Vagina (tissue), 2 donors: ENCODE data around the gene SIAH2. TPM values are rescaled to one million over a fixed set of nuclear protein-coding genes. Genes with fewer than 3 reads are reported as not detected.

Experiments used
- DNase-seq, 2 donors: peaks; one replicate each; pipeline ENCODE4 v3.0.0-alpha.2; 2017; ENCODE audit errors: extremely low spot score in 2 of 2
- H3K27ac ChIP-seq: fragments of 200-600 bp; sonication (generic); one replicate; pipeline ENCODE4 v1.5.1; 2019
- H3K27me3 ChIP-seq: fragments of 200-600 bp; sonication (generic); one replicate; pipeline ENCODE4 v1.5.1; 2019
- H3K36me3 ChIP-seq, 2 donors: fragments of 200-600 bp; sonication (generic); one replicate each; pipeline ENCODE4 v1.5.1; 2017 to 2019
- H3K4me1 ChIP-seq: fragments of 200-600 bp; sonication (generic); one replicate; pipeline ENCODE4 v1.5.1; 2019
- H3K4me3 ChIP-seq, 2 donors: fragments of 200-600 bp; sonication (generic); 1 replicate in 1 of 2; 2 replicates in 1 of 2; pipeline ENCODE4 v1.5.1; 2016 to 2019
- H3K9me3 ChIP-seq: fragments of 200-600 bp; sonication (generic); one replicate; pipeline ENCODE4 v1.5.1; 2019
- CTCF ChIP-seq, 3 experiments: fragments of 450-650 bp in 2 of 3; fragments of 200-600 bp in 1 of 3; sonication (generic) in 1 of 3; IDR thresholded peaks; one replicate each; pipeline ENCODE4 v1.5.1; 2017 to 2019; ENCODE audit warnings: antibody characterized with exemption in 3 of 3, mild to moderate bottlenecking in 2 of 3, moderate library complexity in 2 of 3
- POLR2A ChIP-seq, 2 donors: fragments of 450-650 bp; IDR thresholded peaks; one replicate each; pipeline ENCODE4 v1.6.1; 2017; ENCODE audit warnings: antibody characterized with exemption in 2 of 2, mild to moderate bottlenecking in 2 of 2, moderate library complexity in 2 of 2
- POLR2AphosphoS5 ChIP-seq, 2 donors: sonication (generic); formaldehyde crosslinking; IDR thresholded peaks; one replicate each; pipeline ENCODE4 v1.9.0; 2017; ENCODE audit warnings: antibody characterized with exemption in 2 of 2, mild to moderate bottlenecking in 2 of 2, low read depth in 1 of 2; ENCODE audit not compliant: insufficient read depth in 1 of 2
- intact Hi-C: fragments of 100-400 bp; cut with DNase I; formaldehyde crosslinking; loops from one replicate; pipeline ENCODE4 v1.15.1; 2023
- total RNA-seq: library from RNA; depleted of rRNA; stranded (reverse); fragments of >200 nt; gene quantifications from one replicate; pipeline ENCODE4 v1.2.3, GENCODE V29; 2016

Gene SIAH2
- total RNA-seq, 1 donor from 2014 or later, result 71.0 TPM

- DNase-seq, result peak in 1 of 2 donors; percentile 58
- Histone ChIP-seq H3K4me1 (peaks cover 100% of the 10 kb centered on the region), H3K36me3 (no peaks in the 10 kb centered on the region), H3K4me3 (peak overlapping the region in 1 of 2 donors; percentile 4), H3K9me3 (no peaks in the 10 kb centered on the region), H3K27ac (peak overlapping the region; percentile 54), H3K27me3 (no peaks in the 10 kb centered on the region)
- intact Hi-C loops, result no loop called here
- TF ChIP-seq CTCF (IDR thresholded peaks at IDR 0.05), result no peak
- TF ChIP-seq POLR2AphosphoS5 (IDR thresholded peaks at IDR 0.05; ENCODE audit: insufficient read depth in 1 of 2, low read depth in 1 of 2), result peak in 1 of 2 donors; percentile 62
- no peak for TF ChIP-seq POLR2A (IDR thresholded peaks at IDR 0.05)
These were observed 11.1 kb downstream of the SIAH2 start for GRCh38 chr3:150751781-150752263.

- DNase-seq, result no peak
- Histone ChIP-seq H3K9me3 (no peaks in the 10 kb centered on the region), H3K27ac (no peak overlapping the region), H3K4me3 (no peak overlapping the region), H3K36me3 (no peaks in the 10 kb centered on the region), H3K4me1 (peaks cover 100% of the 10 kb centered on the region), H3K27me3 (no peaks in the 10 kb centered on the region)
- intact Hi-C loops, result no loop called here
- no peak for TF ChIP-seq POLR2AphosphoS5 (IDR thresholded peaks at IDR 0.05; ENCODE audit: insufficient read depth in 1 of 2, low read depth in 1 of 2)
- TF ChIP-seq CTCF (IDR thresholded peaks at IDR 0.05), result no peak
- no peak for TF ChIP-seq POLR2A (IDR thresholded peaks at IDR 0.05)
These were observed 13.7 kb downstream of the SIAH2 start for GRCh38 chr3:150749255-150749654.

GRCh38 chr3:150748684-150749047 lies 14.3 kb downstream of the SIAH2 start:
- Histone ChIP-seq H3K9me3 (no peaks in the 10 kb centered on the region), H3K4me3 (no peak overlapping the region), H3K4me1 (peaks cover 100% of the 10 kb centered on the region), H3K27me3 (no peaks in the 10 kb centered on the region), H3K36me3 (no peaks in the 10 kb centered on the region), H3K27ac (no peak overlapping the region)
- DNase-seq, result no peak
- intact Hi-C loops, result no loop called here
- TF ChIP-seq POLR2A (IDR thresholded peaks at IDR 0.05) (no peak), POLR2AphosphoS5 (IDR thresholded peaks at IDR 0.05; ENCODE audit: insufficient read depth in 1 of 2, low read depth in 1 of 2) (no peak), CTCF (IDR thresholded peaks at IDR 0.05) (no peak)

- peaks cover 100% of the 10 kb centered on the region for H3K4me1 ChIP-seq
- TF ChIP-seq CTCF (IDR thresholded peaks at IDR 0.05) (no peak), POLR2AphosphoS5 (IDR thresholded peaks at IDR 0.05; ENCODE audit: insufficient read depth in 1 of 2, low read depth in 1 of 2) (no peak), POLR2A (IDR thresholded peaks at IDR 0.05) (no peak)
- no peak overlapping the region for H3K4me3 ChIP-seq
- H3K36me3 ChIP-seq, result no peaks in the 10 kb centered on the region
- H3K27me3 ChIP-seq, result no peaks in the 10 kb centered on the region
- no peak for DNase-seq
- H3K27ac ChIP-seq, result peak overlapping the region; percentile 31
- H3K9me3 ChIP-seq, result no peaks in the 10 kb centered on the region
- intact Hi-C loops, result no loop called here
These were observed 14.9 kb downstream of the SIAH2 start for GRCh38 chr3:150747886-150748683.
